Skeletal muscle tissue (tissue), 4 donors: ENCODE results near the gene ENTR1. TPM values are rescaled to one million over a fixed set of nuclear protein-coding genes. Genes with fewer than 3 reads are reported as not detected.

Experiments
- H3K27ac ChIP-seq: one replicate; pipeline ENCODE4 v1.7.0; 2013; ENCODE audit warnings: mild to moderate bottlenecking, low read depth, low read length, inconsistent platforms
- H3K27me3 ChIP-seq, 3 donors: one replicate each; pipeline ENCODE4 v1.7.0; 2013; ENCODE audit warnings: low read length in 3 of 3; ENCODE audit not compliant: control insufficient read depth in 3 of 3, insufficient read depth in 3 of 3
- H3K36me3 ChIP-seq, 3 donors: one replicate each; pipeline ENCODE4 v1.7.0; 2013; ENCODE audit warnings: low read length in 3 of 3; ENCODE audit not compliant: control insufficient read depth in 3 of 3, insufficient read depth in 3 of 3
- H3K4me1 ChIP-seq, 3 donors: one replicate each; pipeline ENCODE4 v1.7.0; 2013; ENCODE audit warnings: low read length in 3 of 3, mild to moderate bottlenecking in 3 of 3; ENCODE audit not compliant: control insufficient read depth in 3 of 3, insufficient read depth in 3 of 3
- H3K4me3 ChIP-seq, 3 donors: one replicate each; pipeline ENCODE4 v1.7.0; 2013; ENCODE audit warnings: low read length in 3 of 3
- H3K9ac ChIP-seq, 3 donors: one replicate each; pipeline ENCODE4 v1.7.0; 2013; ENCODE audit warnings: low read length in 3 of 3, mild to moderate bottlenecking in 3 of 3, moderate library complexity in 2 of 3, low read depth in 1 of 3
- H3K9me3 ChIP-seq, 3 donors: one replicate each; pipeline ENCODE4 v1.7.0; 2013; ENCODE audit warnings: low read length in 3 of 3; ENCODE audit not compliant: control insufficient read depth in 3 of 3
- total RNA-seq: library from RNA; depleted of rRNA; stranded (reverse); fragments of >200 nt; gene quantifications from one replicate; pipeline ENCODE4 v1.2.3, GENCODE V29; 2014
- donor health status: Osteomylitis.

Gene ENTR1
- total RNA-seq, 1 donor from 2014 or later = 7.8 TPM

DNA sequence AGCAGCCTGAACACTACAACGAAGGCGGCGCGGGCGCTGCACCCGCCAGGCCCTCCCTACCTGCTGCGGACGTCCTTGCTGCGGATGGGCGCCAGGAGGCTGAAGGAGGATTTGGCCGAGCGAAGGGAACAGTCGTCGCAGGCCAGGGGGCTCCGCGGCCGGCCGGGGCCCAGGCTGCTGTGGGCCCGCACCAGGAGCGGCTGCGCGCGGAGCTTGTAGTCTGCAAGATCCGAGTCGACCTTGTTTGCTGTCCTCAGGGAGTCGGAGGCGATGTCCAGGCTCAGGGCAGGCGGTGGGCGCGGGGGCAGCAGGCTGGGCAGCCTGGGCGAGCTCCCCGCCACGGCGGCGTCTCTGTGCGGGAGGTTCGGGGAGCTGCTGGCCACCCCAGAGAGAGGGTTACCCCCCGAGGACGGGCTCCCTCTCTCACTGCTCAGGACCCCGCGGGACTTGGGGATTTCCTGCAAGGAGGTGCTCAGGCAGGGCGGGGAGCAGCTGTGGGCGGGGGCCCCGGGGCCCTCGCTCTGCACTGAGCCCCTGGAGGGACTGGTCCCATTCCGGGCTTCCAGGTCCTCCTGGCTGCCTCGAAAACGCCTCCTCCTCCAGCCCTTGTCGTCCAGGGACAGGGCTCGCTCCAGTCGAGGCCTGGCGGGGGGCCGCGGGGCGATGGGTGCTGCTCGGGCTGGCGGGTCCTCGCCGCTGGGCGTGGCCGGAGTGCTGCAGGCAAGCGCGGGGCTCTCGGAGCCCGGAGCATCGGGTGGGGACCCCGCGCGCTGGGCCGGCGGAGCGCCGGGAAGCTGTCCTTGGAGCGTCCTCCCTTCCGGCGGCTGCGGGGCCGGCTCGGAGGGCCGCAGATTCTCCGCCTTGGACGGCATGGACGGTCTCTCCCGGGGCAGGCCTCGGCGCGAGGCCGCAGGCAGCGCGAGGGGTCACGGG lies 28.4 kb upstream of the ENTR1 start:
- Histone ChIP-seq H3K4me1 (peaks cover 19 to 36% (median 30%) of the 10 kb centered on the region in 3 donors), H3K36me3 (peaks cover 29 to 38% (median 31%) of the 10 kb centered on the region in 3 donors), H3K27ac (no peak overlapping the region)

DNA sequence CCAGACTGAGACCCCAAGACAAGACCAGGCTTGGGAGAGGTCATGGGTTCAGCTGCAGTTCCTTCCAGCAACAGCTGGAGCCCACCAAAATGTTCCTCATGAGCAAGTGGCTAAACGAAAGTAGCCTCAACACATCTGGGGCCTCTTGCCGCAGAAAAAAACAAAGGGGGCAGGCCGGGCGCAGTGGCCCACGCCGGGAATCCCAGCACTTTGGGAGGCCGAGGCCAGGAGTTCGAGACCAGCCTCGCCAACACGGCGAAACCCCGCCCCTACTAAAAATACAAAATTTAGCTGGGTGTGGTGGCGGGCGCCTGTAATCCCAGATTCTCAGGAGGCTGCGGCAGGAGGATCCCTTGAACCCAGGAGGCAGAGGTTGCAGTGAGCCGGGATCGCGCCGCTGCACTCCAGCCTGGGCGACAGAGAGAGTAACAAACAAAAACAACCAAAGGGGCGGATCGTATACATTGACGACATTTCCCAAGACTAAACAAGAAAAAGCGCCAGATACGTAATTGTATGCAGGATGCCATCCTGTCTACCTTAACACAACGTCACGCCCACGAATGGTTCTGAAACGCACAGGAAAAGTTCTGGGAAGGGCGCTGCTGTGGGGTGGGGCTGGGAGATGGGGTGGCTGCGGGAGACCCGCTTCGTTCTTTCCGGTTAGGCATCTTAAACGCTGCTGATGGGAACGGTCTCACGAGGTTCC lies 27.6 kb upstream of the ENTR1 start:
- Histone ChIP-seq H3K9ac (peak overlapping the region; percentile 75 to 86 (median 76)), H3K9me3 (no peaks in the 10 kb centered on the region), H3K36me3 (peaks cover 21 to 34% (median 24%) of the 10 kb centered on the region in 3 donors), H3K4me3 (peak overlapping the region; percentile 74 to 80 (median 79)), H3K4me1 (peaks cover 19 to 36% (median 30%) of the 10 kb centered on the region in 3 donors), H3K27me3 (no peaks in the 10 kb centered on the region), H3K27ac (no peak overlapping the region)

More for the DNA sequence above, 28.4 kb upstream of the ENTR1 start:
- Histone ChIP-seq H3K9me3 (no peaks in the 10 kb centered on the region), H3K27me3 (no peaks in the 10 kb centered on the region), H3K9ac (peak overlapping the region; percentile 75 to 86 (median 76)), H3K4me3 (peak overlapping the region; percentile 74 to 80 (median 79))

DNA sequence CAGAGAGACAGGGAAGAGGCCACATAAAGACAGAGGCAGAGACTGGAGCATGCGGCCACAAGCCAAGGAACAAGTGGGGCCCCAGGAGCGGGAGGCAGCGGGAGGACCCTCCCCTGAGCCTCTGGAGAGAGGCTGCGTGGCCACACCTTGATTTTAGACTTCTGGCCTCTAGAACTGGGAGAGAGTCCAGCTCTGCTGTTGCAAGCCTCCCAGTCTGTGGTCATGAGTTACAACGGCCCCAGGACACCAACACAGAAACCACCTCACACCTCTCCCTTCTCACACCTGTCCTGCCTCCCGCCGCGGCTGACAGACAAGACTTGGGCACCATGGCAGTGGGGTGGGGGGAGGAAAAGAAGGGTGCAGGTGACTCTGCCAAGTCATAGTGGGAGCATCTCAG lies 27.0 kb upstream of the ENTR1 start:
- H3K27ac ChIP-seq = no peak overlapping the region
- peak overlapping the region; percentile 43 to 80 (median 54) for H3K4me3 ChIP-seq
- H3K36me3 ChIP-seq = peaks cover 15 to 31% (median 22%) of the 10 kb centered on the region in 3 donors
- peaks cover 19 to 36% (median 30%) of the 10 kb centered on the region in 3 donors for H3K4me1 ChIP-seq
- no peaks in the 10 kb centered on the region for H3K9me3 ChIP-seq
- H3K9ac ChIP-seq = peak overlapping the region; percentile 70 to 86 (median 75)
- no peaks in the 10 kb centered on the region for H3K27me3 ChIP-seq

DNA sequence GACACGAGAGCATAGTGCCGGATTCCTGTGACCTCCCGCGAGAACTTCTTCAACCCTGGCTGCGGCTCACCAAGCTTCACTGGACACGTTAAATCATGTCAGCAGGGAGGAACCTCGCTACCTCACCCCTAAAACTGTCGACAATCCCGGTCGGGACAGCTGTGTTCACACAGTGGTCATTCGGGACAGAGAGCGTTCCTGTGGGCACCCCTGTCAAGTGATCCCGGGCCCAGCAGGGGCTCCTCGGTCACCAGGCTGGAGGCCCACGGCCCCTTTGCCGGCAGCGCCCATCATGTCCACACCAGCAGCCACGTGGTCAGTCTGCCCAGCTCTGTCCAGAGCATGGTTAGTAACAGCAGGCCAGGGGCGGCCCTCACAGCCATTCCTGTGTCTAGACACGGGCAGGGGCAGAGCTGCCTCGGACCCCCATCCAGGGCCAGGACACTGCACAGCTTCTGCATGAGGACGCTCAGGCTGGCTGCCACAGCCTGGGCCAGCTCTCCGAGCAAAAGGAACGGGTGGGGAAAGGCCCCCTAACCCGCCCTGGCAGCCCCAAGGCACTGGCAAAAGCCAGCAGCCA lies 25.7 kb upstream of the ENTR1 start:
- Histone ChIP-seq H3K4me3 (no peak overlapping the region), H3K4me1 (peaks cover 19 to 36% (median 30%) of the 10 kb centered on the region in 3 donors), H3K27ac (no peak overlapping the region), H3K27me3 (no peaks in the 10 kb centered on the region), H3K9ac (no peak overlapping the region), H3K9me3 (no peaks in the 10 kb centered on the region), H3K36me3 (peaks cover 6 to 23% (median 12%) of the 10 kb centered on the region in 3 donors)

DNA sequence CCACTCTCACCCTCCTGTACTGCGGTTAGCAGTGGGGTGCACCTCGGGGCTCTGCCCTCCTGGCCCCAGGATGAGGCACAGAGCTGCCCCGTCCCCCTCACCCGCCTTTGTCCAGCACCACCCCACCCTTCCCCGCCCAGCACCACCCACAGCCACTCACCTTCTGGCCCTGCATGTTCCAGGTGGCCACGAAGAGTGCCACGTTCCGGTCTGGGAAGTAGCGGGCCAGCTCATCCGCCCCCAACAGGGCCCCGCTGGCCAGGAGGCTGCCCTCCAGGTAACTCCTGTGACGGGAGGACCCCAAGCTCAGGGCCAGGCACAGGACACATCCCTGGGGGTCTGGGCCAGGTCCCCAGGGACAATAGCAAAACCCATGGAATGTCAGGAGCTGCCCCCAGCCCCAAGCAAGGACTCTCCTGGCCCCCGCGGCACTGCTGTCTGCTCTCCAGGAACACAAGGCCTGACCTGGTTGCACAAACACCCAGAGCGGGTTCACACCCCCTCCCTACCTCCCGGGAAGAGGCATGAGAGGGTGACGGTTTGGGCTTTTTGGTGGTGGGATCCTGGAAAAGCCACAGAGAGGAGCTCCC lies 24.3 kb upstream of the ENTR1 start:
- Histone ChIP-seq H3K36me3 (peaks cover 11 to 28% (median 21%) of the 10 kb centered on the region in 3 donors), H3K27me3 (no peaks in the 10 kb centered on the region), H3K9ac (no peak overlapping the region), H3K4me3 (no peak overlapping the region), H3K4me1 (peaks cover 15 to 28% (median 22%) of the 10 kb centered on the region in 3 donors), H3K9me3 (no peaks in the 10 kb centered on the region), H3K27ac (no peak overlapping the region)

DNA sequence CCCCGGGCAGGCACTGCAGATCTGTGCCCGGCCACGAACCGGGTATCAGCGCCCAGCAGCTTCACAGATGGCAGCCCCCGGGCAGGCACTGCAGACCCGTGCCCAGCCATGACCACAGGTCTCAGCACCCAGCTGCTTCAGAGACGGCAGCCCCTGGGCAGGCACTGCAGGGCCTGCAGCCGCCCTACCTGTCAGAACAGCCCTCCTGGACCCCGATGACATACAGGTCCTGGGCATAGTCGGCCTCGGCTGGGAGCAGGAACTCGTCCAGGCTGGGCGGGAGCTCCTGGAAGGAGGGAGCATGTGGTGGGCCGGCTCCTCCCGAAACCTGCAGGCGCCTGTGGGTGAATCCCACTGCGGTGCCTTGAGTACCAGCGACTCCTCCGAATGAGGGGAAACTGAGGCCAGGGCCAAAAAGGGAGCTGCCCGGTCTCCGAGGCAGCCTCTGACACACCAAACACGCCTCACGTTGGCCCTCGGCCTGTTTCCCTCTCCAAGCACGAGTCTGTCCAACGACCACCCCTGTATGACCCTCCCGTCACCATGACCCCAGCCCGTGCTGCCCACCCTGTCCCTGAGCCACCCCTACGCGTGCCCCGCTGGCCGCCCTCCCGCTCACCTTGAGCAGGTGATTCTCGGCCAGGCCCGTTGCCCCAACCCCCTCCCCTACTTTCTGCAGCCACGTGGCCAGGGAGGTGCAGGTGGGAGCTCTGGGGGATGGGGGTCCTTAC lies 23.6 kb upstream of the ENTR1 start:
- H3K27me3 ChIP-seq = no peaks in the 10 kb centered on the region
- H3K36me3 ChIP-seq = peaks cover 15 to 34% (median 26%) of the 10 kb centered on the region in 3 donors
- no peaks in the 10 kb centered on the region for H3K9me3 ChIP-seq

DNA sequence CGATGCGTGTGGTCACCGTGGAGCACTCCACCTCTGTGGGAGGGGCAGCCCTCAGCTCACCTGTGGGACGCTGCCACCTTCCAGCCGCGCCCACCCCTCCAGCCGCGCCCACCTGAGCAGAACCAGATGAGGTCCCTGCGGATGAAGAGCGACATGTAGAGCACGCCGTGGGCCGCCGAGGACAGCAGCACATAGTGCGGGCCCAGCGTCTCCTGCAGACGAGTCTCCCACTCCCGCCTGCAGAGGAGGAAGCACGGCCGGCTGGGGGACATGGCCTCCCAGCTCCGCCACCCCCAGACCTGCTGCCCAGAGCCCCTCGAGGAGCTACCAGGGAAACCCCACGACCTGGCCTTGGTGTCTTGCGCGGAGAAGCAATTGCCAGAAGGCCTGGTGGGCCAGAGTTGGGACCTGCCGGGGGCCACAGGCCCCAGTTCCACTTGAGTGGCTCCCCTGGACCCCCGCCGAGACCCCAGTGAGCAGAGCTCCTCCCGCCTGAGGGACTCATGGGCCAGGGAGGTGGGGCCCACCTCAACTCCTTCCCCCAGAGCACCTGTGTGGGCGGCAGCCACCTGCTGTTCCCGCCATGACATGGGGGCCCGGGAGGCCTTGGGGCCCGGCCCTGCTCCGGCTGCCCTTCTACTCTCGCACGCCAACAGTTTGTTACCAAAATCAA lies 22.8 kb upstream of the ENTR1 start:
- H3K4me3 ChIP-seq = no peak overlapping the region
- H3K27me3 ChIP-seq = no peaks in the 10 kb centered on the region
- H3K4me1 ChIP-seq = peaks cover 13 to 17% (median 15%) of the 10 kb centered on the region in 3 donors
- H3K9ac ChIP-seq = no peak overlapping the region
- peaks cover 19 to 37% (median 30%) of the 10 kb centered on the region in 3 donors for H3K36me3 ChIP-seq
- H3K9me3 ChIP-seq = no peaks in the 10 kb centered on the region
- no peak overlapping the region for H3K27ac ChIP-seq

More for the DNA sequence above, 23.6 kb upstream of the ENTR1 start:
- peaks cover 15 to 25% (median 22%) of the 10 kb centered on the region in 3 donors for H3K4me1 ChIP-seq
- no peak overlapping the region for H3K27ac ChIP-seq
- no peak overlapping the region for H3K4me3 ChIP-seq
- H3K9ac ChIP-seq = no peak overlapping the region

DNA sequence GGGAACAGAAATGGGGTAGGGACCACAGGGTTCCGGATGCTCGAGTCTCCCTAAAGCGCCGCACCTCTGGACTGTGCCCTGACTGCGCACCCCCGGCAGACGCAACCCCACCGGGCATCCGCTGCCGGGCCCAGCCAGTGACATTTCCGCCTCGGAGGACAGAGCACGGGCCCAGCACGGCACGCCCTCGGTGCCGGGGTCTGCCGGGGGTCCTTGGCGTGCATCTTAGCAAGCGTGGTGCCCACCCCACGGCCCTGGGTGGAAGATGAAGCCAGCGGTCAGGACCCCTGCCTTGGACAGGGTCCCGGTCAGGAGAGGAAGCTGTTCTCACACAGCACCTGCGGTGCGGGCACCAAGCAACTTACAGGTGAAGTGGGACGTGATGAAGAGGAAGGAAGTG lies 22.2 kb upstream of the ENTR1 start:
- no peak overlapping the region for H3K4me3 ChIP-seq
- H3K36me3 ChIP-seq = peaks cover 19 to 37% (median 30%) of the 10 kb centered on the region in 3 donors
- H3K4me1 ChIP-seq = peaks cover 7 to 11% (median 9%) of the 10 kb centered on the region in 3 donors
- no peaks in the 10 kb centered on the region for H3K27me3 ChIP-seq
- H3K9me3 ChIP-seq = no peaks in the 10 kb centered on the region
- no peak overlapping the region for H3K9ac ChIP-seq
- no peak overlapping the region for H3K27ac ChIP-seq
